K562 (cell line): ENCODE results near the gene RPS19BP1. TPM values are rescaled to one million over a fixed set of nuclear protein-coding genes. Genes with fewer than 3 reads are reported as not detected.

Experiments
- ATAC-seq: fragments of 200-7000 bp; cut with Tn5 transposase; 3 replicates; pipeline ENCODE4 v1.9.1; 2020; ENCODE audit warnings: moderate library complexity
- Bru-seq: library from RNA; stranded (reverse); fragments of 400-500 nt; gene quantifications from one replicate; lab custom pipeline; 2021; lab: Mats Ljungman, UMichigan
- BruChase-seq, 2 experiments: library from RNA; stranded (reverse); fragments of 400-500 nt; gene quantifications; one replicate each; lab custom pipeline; 2021; lab: Mats Ljungman, UMichigan
- BruUV-seq: library from RNA; stranded (reverse); fragments of 400-500 nt; replicated peaks from 2 replicates; lab custom pipeline; 2021; lab: Mats Ljungman, UMichigan
- CTCF ChIA-PET: fragments of 300-600 bp; formaldehyde crosslinking; extraction: SDS; loops from one replicate; lab custom pipeline; 2021; ENCODE audit warnings: low intra/inter-chr PET ratio; lab: Yijun Ruan, JAX
- POLR2A ChIA-PET: fragments of 300-600, 350-650 bp; sonication (Branson Sonifier 250); formaldehyde crosslinking; extraction: SDS; loops from one replicate; lab custom pipeline; 2021; ENCODE audit warnings: antibody characterized with exemption, inconsistent platforms; lab: Yijun Ruan, JAX
- DNase-seq, 4 experiments: peaks; one replicate each; pipeline versions ENCODE4 v3.0.0 to v3.0.0-alpha.2; 2011 to 2018; ENCODE audit warnings: low spot score in 3 of 4, mixed read lengths in 3 of 4; ENCODE audit errors: extremely low read depth in 1 of 4
- FAIRE-seq: peaks from 2 replicates; lab custom pipeline; 2011; peaks lifted over from hg19 to GRCh38; lab: Jason Lieb, UNC
- H2AFZ ChIP-seq: 2 replicates; pipeline ENCODE4 v1.6.0; 2011; ENCODE audit warnings: low read depth, low read length, control low read depth, inconsistent platforms
- H3K27ac ChIP-seq: fragments of 200-600 bp; 3 replicates; pipeline ENCODE4 v1.8.0; 2011; ENCODE audit warnings: low read depth, mild to moderate bottlenecking, control low read depth, inconsistent platforms, low read length, moderate library complexity, mixed read lengths; ENCODE audit errors: extremely low read depth
- H3K27me3 ChIP-seq, 2 experiments: fragments of 300-600 bp in 1 of 2; 2 replicates in 1 of 2; 3 replicates in 1 of 2; pipeline versions ENCODE4 v1.6.0 to v1.8.0; 2011; ENCODE audit warnings: inconsistent platforms in 2 of 2, low read length in 2 of 2, mild to moderate bottlenecking in 1 of 2, mixed read lengths in 1 of 2, moderate library complexity in 1 of 2; ENCODE audit not compliant: control insufficient read depth in 2 of 2, insufficient read depth in 2 of 2
- H3K36me3 ChIP-seq: fragments of 300-600 bp; 3 replicates; pipeline ENCODE4 v1.8.0; 2011; ENCODE audit warnings: mild to moderate bottlenecking, low read length, inconsistent platforms; ENCODE audit not compliant: control insufficient read depth, insufficient read depth
- H3K4me1 ChIP-seq, 2 experiments: fragments of 200-600 bp in 1 of 2; replicated peaks in 1 of 2; 2 replicates in 1 of 2; 3 replicates in 1 of 2; pipeline versions ENCODE4 v1.5.1 to v1.8.0; 2011; ENCODE audit warnings: inconsistent platforms in 2 of 2, low read length in 2 of 2, mild to moderate bottlenecking in 1 of 2, mixed read lengths in 1 of 2, moderate library complexity in 1 of 2; ENCODE audit not compliant: control insufficient read depth in 2 of 2, insufficient read depth in 2 of 2
- H3K4me2 ChIP-seq: 2 replicates; pipeline ENCODE4 v1.6.1; 2011; ENCODE audit warnings: low read length, control low read depth, inconsistent platforms, mixed read lengths; ENCODE audit not compliant: insufficient read depth
- H3K4me3 ChIP-seq: fragments of 200-600 bp; sonication (generic), shearing (Covaris generic); 2 replicates; pipeline ENCODE4 v1.5.1; 2016; ENCODE audit warnings: control low read depth, inconsistent platforms
- H3K79me2 ChIP-seq: fragments of 200-600 bp; 3 replicates; pipeline ENCODE4 v1.8.0; 2011; ENCODE audit warnings: low read length, inconsistent platforms; ENCODE audit not compliant: control insufficient read depth, insufficient read depth
- H3K9ac ChIP-seq, 2 experiments: 2 replicates each; pipeline versions ENCODE4 v1.6.0 to v1.6.1; 2011; ENCODE audit warnings: low read depth in 2 of 2, low read length in 2 of 2, control low read depth in 1 of 2, inconsistent platforms in 1 of 2, mild to moderate bottlenecking in 1 of 2, mixed read lengths in 1 of 2; ENCODE audit not compliant: insufficient read depth in 1 of 2
- H3K9me1 ChIP-seq: one replicate; pipeline ENCODE4 v1.6.0; 2011; ENCODE audit warnings: inconsistent platforms, mild to moderate bottlenecking, low read length, moderate library complexity; ENCODE audit not compliant: control insufficient read depth, insufficient read depth
- H3K9me3 ChIP-seq: replicated peaks from 2 replicates; pipeline ENCODE4 v1.5.1; 2011; ENCODE audit warnings: low read depth, low read length, inconsistent platforms; ENCODE audit not compliant: control insufficient read depth, insufficient read depth
- H4K20me1 ChIP-seq: replicated peaks from 2 replicates; pipeline ENCODE4 v1.6.1; 2011; ENCODE audit warnings: low read length, inconsistent platforms, mixed read lengths; ENCODE audit not compliant: control insufficient read depth, insufficient read depth
- DMBX1 ChIP-seq: fragments of 250-450 bp; sonication (Bioruptor Pico); IDR thresholded peaks from 2 replicates; pipeline ENCODE4 v1.8.0; 2022; ENCODE audit warnings: inconsistent platforms, mild to moderate bottlenecking, moderate library complexity, borderline replicate concordance
- GABPB1 ChIP-seq: sonication (generic); formaldehyde crosslinking; IDR thresholded peaks from 2 replicates; pipeline ENCODE4 v1.8.0; 2022; ENCODE audit warnings: mild to moderate bottlenecking, missing genetic modification reagents
- KDM5B ChIP-seq: fragments of 200-600 bp; sonication (generic); IDR thresholded peaks from 2 replicates; pipeline ENCODE4 v1.6.1; 2012; ENCODE audit warnings: low read depth, mild to moderate bottlenecking, moderate library complexity, low read length, control low read depth, inconsistent platforms; ENCODE audit not compliant: insufficient replicate concordance
- PRDM10 ChIP-seq: fragments of 450-650 bp; IDR thresholded peaks from 2 replicates; pipeline ENCODE4 v1.6.1; 2018; ENCODE audit not compliant: partially characterized antibody
- SIN3B ChIP-seq: fragments of 450-650 bp; IDR thresholded peaks from 2 replicates; pipeline ENCODE4 v1.6.1; 2017; ENCODE audit warnings: low read depth, mild to moderate bottlenecking, moderate library complexity
- SP2 ChIP-seq: IDR thresholded peaks from 2 replicates; pipeline ENCODE4 v1.6.1; 2011; ENCODE audit warnings: mild to moderate bottlenecking, low read depth, low read length, moderate library complexity; ENCODE audit not compliant: poor library complexity, severe bottlenecking; ENCODE audit errors: extremely low read depth
- SPI1 ChIP-seq: IDR thresholded peaks from 2 replicates; pipeline ENCODE4 v1.6.1; 2011; ENCODE audit warnings: low read depth, low read length, control low read depth, borderline replicate concordance
- ZNF274 ChIP-seq: IDR thresholded peaks from 2 replicates; pipeline ENCODE4 v1.6.1; 2011; ENCODE audit warnings: low read depth, mild to moderate bottlenecking, low read length, moderate library complexity, borderline replicate concordance
- ZNF282 ChIP-seq: sonication (generic); formaldehyde crosslinking; IDR thresholded peaks from 2 replicates; pipeline ENCODE4 v1.8.1; 2023; ENCODE audit warnings: missing genetic modification reagents
- WGBS: fragments of 100-300 bp; shearing (Covaris generic); methylation state at CpG from one replicate; pipeline ENCODE4 v1.1.6; 2016; ENCODE audit warnings: low coverage, mixed read lengths; ENCODE audit not compliant: insufficient coverage; ENCODE audit errors: missing lambda C conversion rate; 5-methylcytosine and 5-hydroxymethylcytosine counted together
- in situ Hi-C: fragments of 300-500 bp; cut with MboI; formaldehyde crosslinking; loops from 4 replicates; pipeline ENCODE4 v1.15.0; 2018; ENCODE audit warnings: inconsistent platforms, mixed read lengths
- intact Hi-C: fragments of 100-400 bp; cut with micrococcal nuclease; formaldehyde crosslinking; loops from 2 replicates; pipeline ENCODE4 v1.14.2; 2022
- long read RNA-seq, 3 experiments: library from polyadenylated mRNA in 2 of 3; library from RNA in 1 of 3; unstranded in 2 of 3; stranded (forward) in 1 of 3; transcript quantifications; one replicate each; pipeline ENCODE4 v2.0.0, GENCODE V29; 2019 to 2022
- polyA minus RNA-seq, 3 experiments: library from RNA; depleted of rRNA, polyadenylated mRNA; stranded (reverse); fragments of >200 nt; gene quantifications; 2 replicates each; pipeline ENCODE4 v1.2.3, GENCODE V29; 2011
- polyA plus RNA-seq, 8 experiments: library from polyadenylated mRNA; depleted of rRNA in 4 of 8; stranded (reverse) in 5 of 8; unstranded in 3 of 8; fragments of >200 nt; fragmentation: Nextera tagmentation in 2 of 8; fragmentation: Illumina TruSeq in 1 of 8; extraction: Ambion mirVana in 2 of 8; extraction: Trizol in 1 of 8; gene quantifications; 2 replicates each; pipeline versions ENCODE4 v1.2.1 to v1.2.3, GENCODE V29; 2011 to 2014; ENCODE audit warnings: inconsistent platforms in 1 of 8, missing spikeins in 1 of 8
- total RNA-seq, 7 experiments: library from RNA; depleted of rRNA in 6 of 7; stranded (reverse); fragments of >200 nt in 6 of 7; fragmentation: Illumina TruSeq in 2 of 7; extraction: Trizol in 2 of 7; gene quantifications; 2 replicates each; pipeline versions ENCODE4 v1.2.1 to v1.2.3, GENCODE V29; 2011 to 2021; ENCODE audit warnings: low replicate concordance in 1 of 7

The RPS19BP1 gene
- 27.9 and 59.9 TPM in 2 replicates for total RNA-seq (2011; cell fraction: chromatin; rRNA removed; ENCODE audit: low replicate concordance)
- 57.2 and 59.7 TPM in 2 replicates for total RNA-seq (2011; cell fraction: nucleolus; rRNA removed)
- total RNA-seq (2011; cell fraction: nucleoplasm; rRNA removed) = 42.7 and 46.9 TPM in 2 replicates
- total RNA-seq (2014; rRNA removed) (223 and 264 TPM in 2 replicates), total RNA-seq (2014; rRNA removed; fragmentation: Illumina TruSeq; extraction: Trizol) (33.0 and 44.9 TPM in 2 replicates), total RNA-seq (2015; rRNA removed; fragmentation: Illumina TruSeq; extraction: Trizol) (84.3 and 93.3 TPM in 2 replicates), total RNA-seq (2021) (109 and 110 TPM in 2 replicates), polyA plus RNA-seq (2011; rRNA removed) (75.6 and 90.4 TPM in 2 replicates), polyA plus RNA-seq (2014; fragmentation: Illumina TruSeq; extraction: Trizol) (29.0 and 64.7 TPM in 2 replicates), polyA plus RNA-seq (2014; fragmentation: Nextera tagmentation; extraction: Ambion mirVana) (1 to 10 TPM; 3.0 to 8.2 TPM), polyA plus RNA-seq (2014; rRNA removed) (216 and 229 TPM in 2 replicates), polyA minus RNA-seq (2011; rRNA and poly(A)+ RNA removed) (12.0 and 12.6 TPM in 2 replicates), Bru-seq, nascent RNA (percentile 92 among the genes with signal in this experiment), BruChase-seq, experiment 1, labeled RNA remaining after a 2-hour chase (percentile 79 among the genes with signal in this experiment), BruChase-seq, experiment 2, labeled RNA remaining after a 6-hour chase (percentile 79 among the genes with signal in this experiment)
- polyA plus RNA-seq (2011; cell fraction: cytosol; rRNA removed) = 89.9 and 177 TPM in 2 replicates
- polyA plus RNA-seq (2011; cell fraction: nucleus; rRNA removed) = 53.3 and 77.5 TPM in 2 replicates
- polyA plus RNA-seq (2012) = 85.4 and 89.3 TPM in 2 replicates
- 14.5 and 18.6 TPM in 2 replicates for polyA minus RNA-seq (2011; cell fraction: cytosol; rRNA and poly(A)+ RNA removed)
- 16.3 and 27.0 TPM in 2 replicates for polyA minus RNA-seq (2011; cell fraction: nucleus; rRNA and poly(A)+ RNA removed)
- long read RNA-seq, experiment 1, transcript RPS19BP1-201 (4 exons, 927 nt) = major isoform, 120 of 168 reads
- long read RNA-seq, experiment 1, transcript RPS19BP1-203 (3 exons, 852 nt) = minor isoform, 7 of 168 reads
- long read RNA-seq, experiment 1, partial matches to known transcripts = 34 of 168 reads
- long read RNA-seq, experiment 1, other reads (novel, unspliced or antisense) = 1 of 168 reads
- long read RNA-seq, experiment 2, transcript RPS19BP1-203 (3 exons, 852 nt) = minor isoform, 22 of 160 reads
- long read RNA-seq, experiment 2, transcript RPS19BP1-201 (4 exons, 927 nt) = major isoform, 120 of 160 reads
- long read RNA-seq, experiment 2, partial matches to known transcripts = 0 of 160 reads
- long read RNA-seq, experiment 2, other reads (novel, unspliced or antisense) = 14 of 160 reads
- long read RNA-seq, experiment 3, transcript RPS19BP1-203 (3 exons, 852 nt) = minor isoform, 7 of 145 reads
- long read RNA-seq, experiment 3, transcript RPS19BP1-201 (4 exons, 927 nt) = major isoform, 130 of 145 reads
- long read RNA-seq, experiment 3, partial matches to known transcripts = 2 of 145 reads
- long read RNA-seq, experiment 3, other reads (novel, unspliced or antisense) = 4 of 145 reads

GRCh38 chr22:39532215-39533073 is at the start of gene RPS19BP1:
RPS19BP1 (minus strand) TSS chr22:39532748; CDS start chr22:39532738, 10 bp downstream.
- Histone ChIP-seq H3K4me3 (peak within 1 kb of the TSS; percentile 97), H3K9ac (peak within 1 kb of the TSS; percentile 98), H3K27me3 (no peaks in the 10 kb centered on the region), H3K36me3 (peaks cover 42% of the 10 kb centered on the region), H3K79me2 (peaks cover 46% of the 10 kb centered on the region), H3K4me2 (peak within 1 kb of the TSS; percentile 97), H2AFZ (peak within 1 kb of the TSS; percentile 98), H3K27ac (peak within 1 kb of the TSS; percentile 92), H4K20me1 (peaks cover 7% of the 10 kb centered on the region), H3K4me1 (peaks cover 29 to 58% of the 10 kb centered on the region in 2 experiments; a peak in 4 of 5 replicates), H3K9me1 (no peaks in the 10 kb centered on the region), H3K9me3 (no peaks in the 10 kb centered on the region)
- BruUV-seq = no TSS peak
- WGBS = under 1% methylated on average over 47 of the region's 67 CpGs
- ATAC-seq (peak; percentile 89), DNase-seq (peak; percentile 83 to 99 (median 88)), FAIRE-seq (peak; percentile 99)
- in situ Hi-C loops (loop anchor here (5.0 to 10.0 kb wide), 2 partner anchors 370 to 652 kb away; no protein-coding TSS in a partner anchor), intact Hi-C loops (loop anchor here (5.0 kb wide), 2 partner anchors 35 to 505 kb away; no protein-coding TSS in a partner anchor)
- ChIA-PET POLR2A (interaction anchor here (0.5 to 1.0 kb wide), 6 partner anchors 9 to 512 kb away, joined by 3 to 19 read pairs (median 4); no protein-coding TSS in a partner anchor), CTCF (interaction anchor here (0.6 kb wide), 1 partner anchor 492 kb away, joined by 3 read pairs; no protein-coding TSS in a partner anchor)
- TF ChIP-seq PRDM10 (peak; percentile 10), SP2 (peak; percentile 48), ZNF282 (no peak), SPI1 (peak; percentile 83), KDM5B (peak; percentile 89), GABPB1 (CRISPR knock-in tag) (peak; percentile 97), SIN3B (peak; percentile 57; the same call in 1 of the 2 replicates), DMBX1 (CRISPR knock-in tag) (no peak), ZNF274 (no peak)
